ENCODE data around the gene ADAT3.

ADAT3 gene

GRCh38 chr19:1955171-1956121 lies 50.2 kb downstream of the ADAT3 start:
- in situ Hi-C loops (cut with MboI; ENCODE audit: low sequenced_read_pairs, unreplicated experiment), result no loop called here
- no peak for DNase-seq (ENCODE audit: low spot score)
- no peak for TF ChIP-seq CTCF (IDR thresholded peaks at IDR 0.05; ENCODE audit: borderline replicate concordance, control extremely low read depth, extremely low read depth, insufficient read depth, missing control alignments)

GRCh38 chr19:1956122-1956494 lies 50.9 kb downstream of the ADAT3 start:
- TF ChIP-seq CTCF (IDR thresholded peaks at IDR 0.05; ENCODE audit: borderline replicate concordance, control extremely low read depth, extremely low read depth, insufficient read depth, missing control alignments), result no peak
- no peak for DNase-seq (ENCODE audit: low spot score)
- in situ Hi-C loops (cut with MboI; ENCODE audit: low sequenced_read_pairs, unreplicated experiment), result no loop called here

- no peak for TF ChIP-seq CTCF (IDR thresholded peaks at IDR 0.05; ENCODE audit: borderline replicate concordance, control extremely low read depth, extremely low read depth, insufficient read depth, missing control alignments)
- in situ Hi-C loops (cut with MboI; ENCODE audit: low sequenced_read_pairs, unreplicated experiment), result no loop called here
Observed at GRCh38 chr19:1956868-1957492, 51.8 kb downstream of the ADAT3 start.

GRCh38 chr19:1957562-1958248 lies 52.5 kb downstream of the ADAT3 start:
- no peak for DNase-seq (ENCODE audit: low spot score)
- in situ Hi-C loops (cut with MboI; ENCODE audit: low sequenced_read_pairs, unreplicated experiment), result no loop called here
- TF ChIP-seq CTCF (IDR thresholded peaks at IDR 0.05; ENCODE audit: borderline replicate concordance, control extremely low read depth, extremely low read depth, insufficient read depth, missing control alignments), result no peak

More at GRCh38 chr19:1956868-1957492, 51.8 kb downstream of the ADAT3 start:
- DNase-seq (ENCODE audit: low spot score), result no peak

GRCh38 chr19:1959928-1960589 lies 54.9 kb downstream of the ADAT3 start:
- DNase-seq (ENCODE audit: low spot score), result no peak
- no peak for TF ChIP-seq CTCF (IDR thresholded peaks at IDR 0.05; ENCODE audit: borderline replicate concordance, control extremely low read depth, extremely low read depth, insufficient read depth, missing control alignments)
- in situ Hi-C loops (cut with MboI; ENCODE audit: low sequenced_read_pairs, unreplicated experiment), result no loop called here
